PC-9 (cell line): Measurements from ENCODE around the gene ALKAL2. TPM values are rescaled to one million over a fixed set of nuclear protein-coding genes. Genes with fewer than 3 reads are reported as not detected.

Experiments used
- BruUV-seq: library from RNA; stranded (reverse); fragments of 400-500 nt; replicated peaks from 2 replicates; lab custom pipeline; 2021; lab: Mats Ljungman, UMichigan
- CTCF ChIA-PET: fragments of 300-600 bp; sonication (Branson Sonifier 250); formaldehyde crosslinking; loops from one replicate; lab custom pipeline; 2022; ENCODE audit warnings: antibody characterized with exemption; lab: Charles Lee
- POLR2A ChIA-PET: fragments of 300-600 bp; sonication (Branson Sonifier 250); formaldehyde crosslinking; loops from one replicate; lab custom pipeline; 2022; ENCODE audit warnings: antibody characterized with exemption; ENCODE audit not compliant: unreplicated experiment; lab: Charles Lee
- DNase-seq, 2 experiments: peaks; one replicate each; pipeline versions ENCODE4 v3.0.0 to v3.0.0-alpha.2; 2015 to 2022; ENCODE audit warnings: mixed read lengths in 1 of 2
- H2AFZ ChIP-seq: fragments of 200-600 bp; sonication (generic); 2 replicates; pipeline ENCODE4 v1.8.1; 2017; ENCODE audit warnings: antibody characterized with exemption
- H3F3A ChIP-seq: fragments of 200-600 bp; sonication (generic); 2 replicates; pipeline ENCODE4 v1.8.1; 2017; ENCODE audit warnings: antibody characterized with exemption, mild to moderate bottlenecking, low read depth; ENCODE audit not compliant: insufficient read depth
- H3K27ac ChIP-seq: fragments of 200-600 bp; sonication (generic); 2 replicates; pipeline ENCODE4 v1.6.1; 2016; ENCODE audit warnings: mixed run types
- H3K27me3 ChIP-seq: fragments of 200-600 bp; sonication (generic); 2 replicates; pipeline ENCODE4 v1.6.1; 2016; ENCODE audit warnings: low read depth, mixed run types; ENCODE audit not compliant: insufficient read depth
- H3K36me3 ChIP-seq: fragments of 200-600 bp; sonication (generic); 2 replicates; pipeline ENCODE4 v1.6.1; 2016; ENCODE audit warnings: low read depth, mixed run types
- H3K4me1 ChIP-seq: fragments of 200-600 bp; sonication (generic); replicated peaks from 2 replicates; pipeline ENCODE4 v1.6.1; 2016; ENCODE audit warnings: mixed run types; ENCODE audit not compliant: insufficient read depth
- H3K4me2 ChIP-seq: fragments of 200-600 bp; sonication (generic); 2 replicates; pipeline ENCODE4 v1.6.1; 2017; ENCODE audit warnings: mixed run types
- H3K4me3 ChIP-seq: fragments of 200-600 bp; sonication (generic); 2 replicates; pipeline ENCODE4 v1.6.1; 2016; ENCODE audit warnings: mixed run types
- H3K79me2 ChIP-seq: fragments of 200-600 bp; sonication (generic); 2 replicates; pipeline ENCODE4 v1.6.1; 2017; ENCODE audit warnings: low read depth, mixed run types
- H3K9me2 ChIP-seq: fragments of 200-600 bp; sonication (generic); 2 replicates; pipeline ENCODE4 v1.8.1; 2017; ENCODE audit warnings: mild to moderate bottlenecking; ENCODE audit not compliant: insufficient read depth
- H3K9me3 ChIP-seq: fragments of 200-600 bp; sonication (generic); 2 replicates; pipeline ENCODE4 v1.8.1; 2016; ENCODE audit warnings: low read depth; ENCODE audit not compliant: insufficient read depth
- H4K20me1 ChIP-seq: fragments of 200-600 bp; sonication (generic); 2 replicates; pipeline ENCODE4 v1.8.1; 2017; ENCODE audit not compliant: insufficient read depth
- EZH2 ChIP-seq: fragments of 200-600 bp; sonication (generic); IDR thresholded peaks from 2 replicates; pipeline ENCODE4 v1.8.0; 2017; ENCODE audit warnings: antibody characterized with exemption, low read depth
- intact Hi-C: fragments of 100-400 bp; cut with micrococcal nuclease; formaldehyde crosslinking; loops from one replicate; pipeline ENCODE4 v1.10.0; 2022; ENCODE audit not compliant: unreplicated experiment
- total RNA-seq: library from RNA; stranded (reverse); gene quantifications from 2 replicates; pipeline ENCODE4 v1.2.3, GENCODE V29; 2021
- TF ChIP-seq, protein P1 (sequence below): fragments of 200-600 bp; sonication (generic); conservative IDR thresholded peaks from 2 replicates; pipeline ENCODE4 v1.6.1; 2017; ENCODE audit warnings: mixed run types, antibody characterized with exemption, mild to moderate bottlenecking, moderate library complexity

The ALKAL2 gene
- total RNA-seq, 1 experiment from 2014 or later = not detected

DNA sequence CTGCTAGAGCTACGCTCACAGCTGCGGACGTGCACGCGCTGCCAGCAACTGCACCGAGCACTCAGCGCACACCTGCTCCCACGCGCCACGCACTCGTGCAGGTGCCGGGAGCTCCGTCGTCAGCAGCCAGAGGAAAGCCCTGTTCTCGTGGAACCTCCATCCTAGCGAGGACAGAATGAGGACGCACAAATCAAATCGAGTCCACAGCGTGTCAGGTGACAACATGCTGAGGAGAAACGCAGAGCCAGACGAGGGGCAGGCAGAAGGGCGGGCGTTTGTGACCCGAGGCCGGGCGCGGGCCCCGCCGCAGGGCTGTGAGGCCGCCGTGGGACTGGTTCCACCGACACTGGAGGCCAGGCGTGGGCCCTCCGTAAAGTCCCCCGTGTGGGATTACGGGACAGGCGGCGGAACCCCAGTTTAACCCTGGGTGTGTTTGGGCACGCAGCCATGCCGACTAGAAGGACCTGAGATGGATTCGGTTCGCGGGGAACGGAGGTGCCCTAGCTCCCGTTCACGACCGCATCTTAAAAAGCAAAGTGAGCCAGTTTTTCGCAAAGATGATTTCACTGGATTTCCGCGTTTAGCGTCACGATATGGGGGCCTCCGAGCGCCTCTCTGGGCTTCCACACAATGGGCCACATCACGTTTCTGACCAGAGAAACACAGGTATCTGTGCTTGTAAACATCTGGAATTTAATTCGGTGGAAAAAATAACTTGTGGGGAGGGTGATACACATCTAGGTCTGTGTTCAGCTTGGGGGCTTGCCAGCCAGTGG lies 26.9 kb upstream of the ALKAL2 start:
- Histone ChIP-seq H3K9me3 (no peaks in the 10 kb centered on the region), H3F3A (peaks cover 9% of the 10 kb centered on the region), H3K4me2 (no peak overlapping the region), H3K9me2 (no peaks in the 10 kb centered on the region), H4K20me1 (no peaks in the 10 kb centered on the region), H3K27ac (no peak overlapping the region), H2AFZ (no peak overlapping the region), H3K79me2 (no peaks in the 10 kb centered on the region), H3K4me1 (peaks cover 11% of the 10 kb centered on the region; the same call in 1 of the 2 replicates), H3K4me3 (no peak overlapping the region), H3K36me3 (no peaks in the 10 kb centered on the region), H3K27me3 (no peaks in the 10 kb centered on the region)
- intact Hi-C loops = no loop called here
- POLR2A ChIA-PET = no interaction called here
- DNase-seq = no peak
- CTCF ChIA-PET = no interaction called here
- no peak for TF ChIP-seq EZH2
- TF ChIP-seq, protein P1, sequence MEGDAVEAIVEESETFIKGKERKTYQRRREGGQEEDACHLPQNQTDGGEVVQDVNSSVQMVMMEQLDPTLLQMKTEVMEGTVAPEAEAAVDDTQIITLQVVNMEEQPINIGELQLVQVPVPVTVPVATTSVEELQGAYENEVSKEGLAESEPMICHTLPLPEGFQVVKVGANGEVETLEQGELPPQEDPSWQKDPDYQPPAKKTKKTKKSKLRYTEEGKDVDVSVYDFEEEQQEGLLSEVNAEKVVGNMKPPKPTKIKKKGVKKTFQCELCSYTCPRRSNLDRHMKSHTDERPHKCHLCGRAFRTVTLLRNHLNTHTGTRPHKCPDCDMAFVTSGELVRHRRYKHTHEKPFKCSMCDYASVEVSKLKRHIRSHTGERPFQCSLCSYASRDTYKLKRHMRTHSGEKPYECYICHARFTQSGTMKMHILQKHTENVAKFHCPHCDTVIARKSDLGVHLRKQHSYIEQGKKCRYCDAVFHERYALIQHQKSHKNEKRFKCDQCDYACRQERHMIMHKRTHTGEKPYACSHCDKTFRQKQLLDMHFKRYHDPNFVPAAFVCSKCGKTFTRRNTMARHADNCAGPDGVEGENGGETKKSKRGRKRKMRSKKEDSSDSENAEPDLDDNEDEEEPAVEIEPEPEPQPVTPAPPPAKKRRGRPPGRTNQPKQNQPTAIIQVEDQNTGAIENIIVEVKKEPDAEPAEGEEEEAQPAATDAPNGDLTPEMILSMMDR = no peak
- no TSS peak for BruUV-seq

- DNase-seq = no peak
- no peaks in the 10 kb centered on the region for H3K27me3 ChIP-seq
- peaks cover 11% of the 10 kb centered on the region for H3F3A ChIP-seq
- TF ChIP-seq, protein P1 = no peak
- TF ChIP-seq EZH2 = no peak
- no peaks in the 10 kb centered on the region for H3K9me2 ChIP-seq
- H3K4me1 ChIP-seq = peaks cover 11% of the 10 kb centered on the region; the same call in 1 of the 2 replicates
- H3K79me2 ChIP-seq = no peaks in the 10 kb centered on the region
- no peak overlapping the region for H3K4me3 ChIP-seq
- CTCF ChIA-PET = no interaction called here
- POLR2A ChIA-PET = no interaction called here
- intact Hi-C loops = no loop called here
- H2AFZ ChIP-seq = no peak overlapping the region
- no peak overlapping the region for H3K4me2 ChIP-seq
- no peaks in the 10 kb centered on the region for H3K36me3 ChIP-seq
- H3K27ac ChIP-seq = no peak overlapping the region
- BruUV-seq = no TSS peak
- no peaks in the 10 kb centered on the region for H4K20me1 ChIP-seq
- H3K9me3 ChIP-seq = no peaks in the 10 kb centered on the region
Measured at GRCh38 chr2:313991-314390, 26.1 kb upstream of the ALKAL2 start.

GRCh38 chr2:310994-311393 lies 23.1 kb upstream of the ALKAL2 start:
- no peaks in the 10 kb centered on the region for H3K79me2 ChIP-seq

More at GRCh38 chr2:310994-311393, 23.1 kb upstream of the ALKAL2 start:
- no peaks in the 10 kb centered on the region for H3K4me1 ChIP-seq
- H3K9me3 ChIP-seq = no peaks in the 10 kb centered on the region
- H4K20me1 ChIP-seq = no peaks in the 10 kb centered on the region
- DNase-seq = no peak
- intact Hi-C loops = no loop called here
- no peaks in the 10 kb centered on the region for H3K27me3 ChIP-seq
- H2AFZ ChIP-seq = no peak overlapping the region
- POLR2A ChIA-PET = no interaction called here
- no peak overlapping the region for H3K27ac ChIP-seq
- H3F3A ChIP-seq = peaks cover 5% of the 10 kb centered on the region; the same call in 1 of the 2 replicates
- no peaks in the 10 kb centered on the region for H3K9me2 ChIP-seq
- H3K4me3 ChIP-seq = no peak overlapping the region
- CTCF ChIA-PET = no interaction called here
- TF ChIP-seq, protein P1 = no peak
- TF ChIP-seq EZH2 = no peak
- no peak overlapping the region for H3K4me2 ChIP-seq
- no peaks in the 10 kb centered on the region for H3K36me3 ChIP-seq
- no TSS peak for BruUV-seq
